GM21737 (cell line): Measurements from ENCODE around the gene DIPK2B.

ENCODE experiments used
- ATAC-seq: cut with Tn5 transposase; IDR thresholded peaks from one replicate; pipeline ENCODE4 v1.9.1; 2021; ENCODE audit warnings: mild to moderate bottlenecking, moderate library complexity; ENCODE audit not compliant: unreplicated experiment

Gene DIPK2B

GRCh38 chrX:45164021-45164621 is 36.6 kb downstream of the DIPK2B start:
- ATAC-seq, result no peak

GRCh38 chrX:45157647-45158046 is 43.0 kb downstream of the DIPK2B start:
- no peak for ATAC-seq

- no peak for ATAC-seq
These were observed 46.2 kb downstream of the DIPK2B start for GRCh38 chrX:45154462-45154861.

GRCh38 chrX:45154033-45154360 is 46.7 kb downstream of the DIPK2B start:
- no peak for ATAC-seq
